Stimulated activated CD8-positive, alpha-beta memory T cell treated with anti-CD3 and anti-CD28 coated beads, Interleukin-7, amount 100 ng/mL, for 24 hours (primary cell): ENCODE measurements around the gene RTRAF.

ENCODE experiments used
- DNase-seq: peaks from one replicate; pipeline ENCODE4 v3.0.0-alpha.2; 2020; ENCODE audit warnings: low read depth

RTRAF gene

DNA sequence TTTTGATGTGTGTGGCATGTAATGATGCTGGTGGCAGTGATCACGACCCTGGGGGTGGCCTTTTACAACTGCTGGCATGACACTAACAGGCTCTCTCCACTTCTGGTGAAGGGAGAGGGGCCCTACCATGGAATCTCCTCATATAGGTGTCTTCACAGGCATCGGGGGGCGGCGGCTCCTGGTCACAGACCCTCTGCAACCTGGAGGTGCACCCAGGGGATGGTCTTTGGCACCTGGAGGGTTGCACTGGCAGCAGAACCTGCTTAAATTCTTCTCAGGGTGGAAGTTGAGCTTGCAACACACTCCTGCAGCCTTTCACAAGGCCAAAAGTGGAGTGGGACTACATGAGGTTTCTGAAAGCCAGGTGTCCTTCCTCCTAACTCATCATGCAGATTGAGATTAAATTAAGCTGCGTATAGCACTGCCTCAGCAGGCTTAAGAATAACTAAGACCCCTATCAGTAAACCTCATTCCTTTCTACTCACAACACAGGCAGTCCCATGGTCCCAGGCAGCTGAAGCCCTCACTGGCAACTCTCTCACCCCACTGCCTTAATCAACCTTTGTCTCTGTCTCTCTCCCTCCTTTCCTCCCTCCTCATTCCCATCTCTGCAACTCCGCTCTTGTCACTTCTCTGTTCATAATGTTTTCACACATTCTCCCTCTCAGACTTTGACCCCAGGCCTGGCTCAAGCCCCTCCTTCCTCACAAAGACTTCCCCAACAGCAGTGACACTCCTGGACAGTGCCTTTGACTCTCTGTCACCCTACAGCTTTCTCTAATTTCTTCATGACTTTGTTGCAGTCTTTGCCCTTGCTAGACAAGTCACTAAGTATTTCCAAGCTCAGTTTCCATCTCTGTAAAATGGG, 60.6 kb downstream of the RTRAF start:
- DNase-seq: no peak

DNA sequence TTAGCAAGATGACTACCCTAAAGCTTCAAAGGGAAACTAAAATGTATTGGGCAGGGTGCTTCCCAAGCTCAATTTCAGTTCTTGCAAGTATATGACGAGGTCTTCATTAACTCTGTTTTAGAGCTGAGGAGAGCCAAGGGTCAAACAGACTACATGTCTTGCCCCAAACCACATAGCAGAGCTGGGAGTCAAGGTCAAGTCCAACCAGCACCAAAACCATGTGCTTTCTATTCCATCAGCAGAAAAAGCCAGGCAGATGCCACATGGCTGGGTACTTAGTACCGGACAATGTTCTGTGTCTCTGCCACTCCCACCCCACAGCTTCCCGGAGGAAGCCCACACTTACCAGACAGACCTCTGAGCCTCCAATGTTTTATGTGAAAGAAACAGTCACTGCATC, 61.9 kb downstream of the RTRAF start:
- DNase-seq: no peak

DNA sequence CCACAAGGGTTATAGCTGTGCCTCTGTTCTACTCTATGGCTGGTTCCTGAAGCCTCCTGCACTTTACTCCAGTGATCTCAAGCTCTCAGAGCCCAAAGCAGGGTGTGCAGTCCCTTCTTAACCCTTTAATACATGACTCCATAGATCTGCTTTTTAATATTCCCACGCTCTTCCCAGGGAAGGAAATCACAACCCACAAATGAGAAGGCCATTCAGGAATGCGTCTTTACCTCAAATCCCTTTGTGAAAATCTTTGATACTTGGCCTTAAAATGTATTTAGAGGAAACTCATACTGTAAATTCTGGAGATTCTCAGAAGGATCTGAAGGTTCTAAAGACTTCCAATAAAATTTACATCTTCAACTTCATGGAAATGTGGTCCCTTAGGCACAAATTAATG, 62.5 kb downstream of the RTRAF start:
- DNase-seq: no peak

DNA sequence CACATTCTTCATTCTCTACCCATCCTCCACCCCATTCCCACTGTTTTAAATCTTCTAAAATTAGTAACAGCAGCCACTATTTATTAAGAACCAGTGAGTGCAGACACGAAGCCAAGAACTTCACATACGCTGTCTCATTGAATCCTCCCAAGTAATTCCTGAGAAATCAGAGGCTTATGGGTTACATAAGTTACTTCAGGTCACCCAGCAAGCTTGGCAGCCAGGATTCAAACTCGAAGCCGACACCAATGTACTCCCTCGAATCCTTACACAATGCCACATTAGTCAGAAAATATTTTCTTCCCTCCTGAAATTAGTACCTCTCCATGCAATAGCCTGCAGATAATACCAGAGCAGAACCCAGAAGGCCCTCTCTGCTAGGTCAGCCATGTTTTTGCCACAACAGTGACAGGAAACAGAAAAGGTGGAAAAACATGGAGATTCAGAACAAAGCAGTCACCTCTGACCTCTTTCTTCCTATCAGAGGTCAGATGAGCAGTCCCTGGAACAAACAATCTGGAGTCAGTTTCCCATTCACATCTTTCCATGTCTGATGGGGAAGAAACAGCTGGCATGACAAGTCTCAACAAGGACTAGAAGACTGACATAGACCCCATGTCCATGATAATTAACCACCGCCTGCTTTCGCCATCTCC, 63.1 kb downstream of the RTRAF start:
- DNase-seq: no peak

DNA sequence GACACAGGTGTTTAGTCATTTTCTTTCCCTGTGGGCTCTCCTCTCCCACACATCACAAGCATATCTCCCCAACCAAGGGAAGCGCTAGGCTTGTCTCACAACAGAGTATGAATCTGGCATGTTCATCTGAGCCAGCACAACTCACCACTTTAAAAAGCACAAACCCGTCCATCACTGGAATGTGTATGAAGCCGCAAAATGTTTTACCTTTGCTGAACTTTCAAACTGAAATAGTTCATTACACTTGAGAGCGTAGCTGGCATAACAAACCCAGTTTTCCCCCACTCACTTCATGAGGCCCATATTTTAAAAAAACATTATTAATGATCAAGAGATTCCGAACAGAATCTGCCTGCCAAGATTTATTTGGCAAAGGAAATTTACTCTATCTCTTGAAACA, 63.7 kb downstream of the RTRAF start:
- DNase-seq: no peak

DNA sequence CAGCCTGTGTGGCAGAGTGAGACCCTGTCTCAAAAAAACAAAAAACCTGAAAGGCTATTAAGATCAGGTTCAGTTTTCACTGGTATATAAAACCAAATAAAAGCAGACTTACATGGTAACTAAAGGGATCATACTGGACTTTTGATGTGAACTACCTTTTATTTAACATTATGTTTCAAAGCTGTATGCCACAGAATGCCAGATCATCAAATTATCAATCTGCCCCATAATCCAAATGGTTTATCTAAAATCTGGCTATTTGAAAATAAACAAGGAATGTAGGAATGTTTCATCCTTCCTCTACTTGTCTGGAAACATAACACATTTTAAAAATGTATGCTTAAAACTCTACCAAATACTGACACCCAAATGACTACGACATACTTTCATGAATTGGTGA, 65.3 kb downstream of the RTRAF start:
- DNase-seq: no peak

DNA sequence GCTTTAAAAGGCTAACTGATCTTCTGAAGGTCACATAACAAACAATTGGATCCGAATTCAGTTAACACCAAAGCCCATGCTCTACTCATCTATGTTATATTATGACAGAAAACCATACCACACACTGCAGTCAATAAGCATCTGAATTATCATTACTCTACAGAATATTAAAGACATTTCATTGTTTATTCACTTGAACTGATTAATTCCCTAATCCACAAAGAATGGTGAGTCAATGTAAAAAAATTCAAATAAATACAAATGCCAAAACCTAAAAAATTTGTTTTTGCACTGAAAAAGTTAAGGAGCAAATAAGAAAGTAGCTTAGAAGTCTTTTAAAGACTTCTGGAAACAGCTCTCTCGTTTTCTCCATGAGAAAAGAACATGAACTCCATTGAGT, 65.8 kb downstream of the RTRAF start:
- no peak for DNase-seq

DNA sequence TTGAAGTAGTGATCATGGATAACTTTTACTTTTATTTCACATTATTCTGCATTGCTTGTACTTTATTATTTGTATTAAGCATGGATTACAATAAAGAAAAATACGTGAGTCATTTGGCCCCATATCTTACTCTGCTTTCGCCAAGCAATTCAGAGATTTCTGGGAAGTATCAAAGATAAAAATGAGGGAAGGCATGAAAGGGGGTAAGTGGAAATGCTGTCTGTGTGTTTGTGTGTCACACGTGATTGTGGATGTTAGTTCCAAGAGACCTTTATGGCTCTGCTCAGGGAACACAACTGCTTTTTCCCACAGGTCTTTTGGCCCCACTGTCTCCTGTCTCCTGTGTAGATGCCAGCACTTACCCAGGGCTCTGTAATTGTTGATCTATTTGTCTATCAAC, 69.0 kb downstream of the RTRAF start:
- DNase-seq: no peak

DNA sequence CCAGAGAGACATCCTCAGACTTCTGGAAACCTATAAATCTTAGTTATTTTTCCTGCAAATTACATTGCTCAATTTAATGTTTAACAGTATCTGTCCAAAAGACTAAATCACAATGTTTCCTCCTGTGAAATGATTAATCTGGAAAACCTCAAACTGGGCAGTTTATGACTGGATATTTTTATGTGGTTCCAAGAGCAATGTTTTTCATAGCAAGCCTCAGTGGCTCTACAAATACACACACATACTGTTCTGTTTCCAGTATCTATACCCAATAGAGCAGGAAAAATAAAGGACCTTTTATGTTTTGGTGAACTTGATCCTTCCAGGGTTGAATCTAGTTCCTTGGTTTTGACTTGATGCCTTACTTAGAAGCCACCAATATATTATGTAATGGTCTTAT, 70.3 kb downstream of the RTRAF start:
- DNase-seq: no peak

DNA sequence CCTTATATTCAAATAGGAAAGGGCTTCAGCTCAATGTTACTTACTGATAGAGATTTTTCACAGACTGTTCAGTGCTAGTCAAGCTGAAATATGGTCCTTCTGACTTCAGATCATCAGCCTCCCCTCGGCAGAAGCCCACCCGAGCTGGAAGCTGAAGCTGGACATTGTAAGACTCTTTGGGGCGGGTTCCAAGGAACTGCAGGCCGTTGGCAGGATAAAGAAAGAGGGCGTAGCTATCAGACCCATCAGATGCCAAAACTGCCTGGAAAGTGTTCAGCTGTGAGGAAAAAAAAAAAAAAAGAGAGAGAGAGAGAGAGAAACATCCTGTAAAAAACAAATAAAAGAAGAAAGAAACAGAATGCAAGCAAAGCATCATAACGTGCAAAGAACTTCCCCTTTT, 70.7 kb downstream of the RTRAF start:
- no peak for DNase-seq
